GM23248 (cell line): ENCODE results near the gene BIRC7.

Experiments
- EZH2 ChIP-seq: fragments of 200-600 bp; sonication (generic); IDR thresholded peaks from 2 replicates; pipeline ENCODE4 v1.6.1; 2018; ENCODE audit warnings: antibody characterized with exemption, mild to moderate bottlenecking; ENCODE audit not compliant: insufficient read depth, poor library complexity, severe bottlenecking
- EZH2phosphoT487 ChIP-seq: fragments of 200-600 bp; sonication (generic); IDR thresholded peaks from 2 replicates; pipeline ENCODE4 v1.6.1; 2018; ENCODE audit warnings: antibody characterized with exemption, moderate library complexity, mild to moderate bottlenecking, low read depth; ENCODE audit not compliant: insufficient read depth

- TF ChIP-seq EZH2phosphoT487 (no peak), EZH2 (no peak)
These were observed 21.9 kb downstream of the BIRC7 start for GRCh38 chr20:63257629-63258028.
